Frontal cortex (tissue), 4 donors: ENCODE results near the gene KRTAP12-4. TPM values are rescaled to one million over a fixed set of nuclear protein-coding genes. Genes with fewer than 3 reads are reported as not detected.
"Not testable (repeated sequence)": the region's sequence is repeated elsewhere in the genome, so short reads cannot be mapped to it uniquely, and the experiment has no call there.

ENCODE experiments used
- DNase-seq, 2 donors: peaks; one replicate each; pipeline ENCODE4 v3.0.0; 2012; ENCODE audit warnings: low spot score in 2 of 2
- FAIRE-seq: peaks from 2 replicates; lab custom pipeline; 2012; peaks lifted over from hg19 to GRCh38; lab: Jason Lieb, UNC
- total RNA-seq: library from RNA; depleted of rRNA; stranded (reverse); fragments of >200 nt; gene quantifications from one replicate; pipeline ENCODE4 v1.2.3, GENCODE V29; 2014
- donor health status: control.
- donor health status: control.
- donor health status: control.

The KRTAP12-4 gene
- total RNA-seq, 1 donor from 2014 or later: not detected

DNA sequence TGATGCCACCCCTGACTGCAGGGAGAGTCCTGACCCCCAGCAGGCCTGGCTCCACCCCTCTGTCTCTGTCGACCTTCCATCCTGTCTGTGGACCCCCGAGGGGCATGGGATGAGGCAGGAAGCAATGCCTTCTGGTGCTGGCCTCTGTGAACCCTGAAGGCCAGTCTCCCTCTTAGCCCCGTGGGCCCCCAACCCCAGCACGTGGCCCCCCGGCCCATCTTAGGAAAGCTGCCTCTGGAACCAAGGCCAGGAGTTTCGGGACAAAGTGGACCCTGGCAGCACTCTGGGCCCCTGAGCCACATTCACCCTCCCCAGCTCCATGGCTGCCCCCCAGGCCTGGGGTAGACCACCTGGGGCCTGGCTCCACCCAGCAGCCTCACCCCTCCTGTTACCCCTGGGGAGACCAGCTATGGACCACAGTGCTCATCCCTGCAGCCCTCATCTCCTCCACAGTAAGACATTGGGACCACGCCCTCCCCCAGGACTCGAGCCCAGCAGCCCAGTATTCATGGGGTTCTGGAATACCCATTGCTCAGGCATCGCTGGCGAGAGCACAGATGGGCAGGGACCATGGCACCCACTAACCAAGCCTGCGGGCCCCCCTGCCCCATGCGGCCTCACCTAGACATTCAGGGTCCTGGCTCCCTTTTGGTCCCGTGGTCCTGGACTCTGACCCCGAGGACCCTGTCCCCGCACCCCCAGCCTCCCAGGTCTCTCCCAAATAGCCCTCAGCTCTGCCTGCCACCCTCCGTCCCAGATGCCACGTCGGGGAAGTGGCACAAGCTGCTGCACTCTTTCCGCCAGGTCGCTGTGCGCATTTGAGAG is 15.7 kb downstream of the KRTAP12-4 start:
- FAIRE-seq, DNase-seq: not testable (repeated sequence)

DNA sequence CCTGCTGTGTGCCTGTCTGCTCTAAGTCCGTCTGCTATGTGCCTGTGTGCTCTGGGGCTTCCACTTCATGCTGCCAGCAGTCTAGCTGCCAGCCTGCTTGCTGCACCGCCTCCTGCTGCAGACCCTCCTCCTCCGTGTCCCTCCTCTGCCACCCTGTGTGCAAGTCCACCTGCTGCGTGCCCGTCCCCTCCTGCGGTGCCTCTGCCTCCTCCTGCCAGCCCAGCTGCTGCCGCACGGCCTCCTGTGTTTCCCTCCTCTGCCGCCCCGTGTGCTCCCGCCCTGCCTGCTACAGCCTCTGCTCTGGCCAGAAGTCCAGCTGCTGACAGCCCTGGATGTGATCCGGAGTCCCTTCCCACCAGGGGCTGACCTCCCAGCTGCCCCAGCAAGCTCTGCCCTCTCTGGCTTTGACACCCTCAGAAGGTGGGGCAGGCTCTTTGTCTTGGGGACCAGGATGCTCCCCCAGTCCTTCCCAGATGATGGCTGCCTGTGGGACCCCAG is 16.6 kb downstream of the KRTAP12-4 start:
- not testable (repeated sequence) for DNase-seq, FAIRE-seq

DNA sequence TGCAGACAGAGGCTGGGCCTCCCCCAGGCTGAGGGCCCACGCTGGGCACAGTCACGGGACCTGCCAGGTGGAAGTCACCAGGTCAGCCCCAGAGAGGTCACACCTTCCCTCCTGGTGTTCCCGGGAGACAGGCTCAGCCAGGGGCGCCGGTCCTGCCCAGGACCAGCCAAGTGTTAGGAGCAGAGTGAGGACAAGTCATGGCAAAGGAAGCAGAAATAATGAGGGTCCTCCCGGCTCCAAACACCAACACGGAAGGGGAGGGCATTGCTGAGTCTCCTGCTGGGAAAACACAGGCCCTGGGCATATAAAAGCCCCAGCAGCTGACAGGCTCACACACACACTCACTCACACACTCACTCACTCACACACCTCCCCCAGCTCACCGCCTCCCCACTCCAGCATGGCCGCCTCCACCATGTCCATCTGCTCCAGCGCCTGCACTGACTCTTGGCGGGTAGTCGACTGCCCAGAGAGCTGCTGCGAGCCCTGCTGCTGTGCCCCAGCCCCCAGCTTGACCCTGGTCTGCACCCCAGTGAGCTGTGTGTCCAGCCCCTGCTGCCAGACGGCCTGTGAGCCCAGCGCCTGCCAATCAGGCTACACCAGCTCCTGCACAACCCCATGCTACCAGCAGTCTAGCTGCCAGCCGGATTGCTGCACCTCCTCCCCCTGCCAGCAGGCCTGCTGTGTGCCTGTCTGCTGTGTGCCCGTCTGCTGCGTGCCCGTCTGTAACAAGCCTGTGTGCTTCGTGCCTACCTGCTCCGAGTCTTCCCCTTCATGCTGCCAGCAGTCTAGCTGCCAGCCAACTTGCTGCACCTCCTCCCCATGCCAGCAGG is 17.2 kb downstream of the KRTAP12-4 start, which contains the start of gene KRTAP10-10:
KRTAP10-10 (plus strand) TSS at position 339 of the 833 bp plus-strand sequence; CDS start at position 401, 62 bp downstream.
- no peak for DNase-seq
- FAIRE-seq: no peak

DNA sequence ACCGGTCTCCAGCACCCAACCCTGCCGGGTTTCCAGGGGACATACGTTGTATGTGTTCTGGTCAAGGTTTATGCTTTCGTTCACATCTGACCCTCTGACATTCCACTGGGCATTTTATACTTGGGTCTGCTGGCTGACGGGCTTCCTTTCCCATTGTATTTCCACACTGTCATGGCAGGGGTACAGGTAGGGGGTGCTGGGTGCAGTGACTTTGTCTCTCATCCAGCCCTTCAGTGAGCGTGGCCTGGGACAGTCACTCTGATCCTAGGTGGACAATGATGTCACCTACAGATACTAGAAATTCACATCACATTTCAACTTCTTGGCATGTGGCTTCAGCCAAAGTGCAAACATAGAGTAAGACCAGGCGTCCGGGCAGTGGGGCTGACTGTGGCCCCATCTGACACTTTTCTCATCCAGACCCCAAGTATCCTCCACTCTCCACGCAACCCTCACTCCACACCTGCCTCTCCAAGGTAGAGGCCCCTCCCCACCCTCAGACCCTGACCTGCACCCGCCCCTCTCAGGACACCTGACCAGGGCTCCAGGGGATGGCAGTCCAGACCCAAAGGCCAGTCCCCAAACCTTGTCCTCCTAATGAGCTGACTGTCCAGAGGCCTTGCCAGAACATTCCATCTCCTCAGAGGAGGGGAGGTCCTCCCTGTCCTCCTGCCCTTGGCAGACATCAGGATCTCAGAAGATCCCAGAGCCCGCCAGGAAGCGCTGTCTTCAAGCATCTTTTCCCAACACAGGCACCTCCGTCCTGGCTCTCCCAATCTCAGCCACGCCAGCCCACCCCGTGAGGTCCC is 18.0 kb downstream of the KRTAP12-4 start:
- FAIRE-seq: no peak
- DNase-seq: no peak

DNA sequence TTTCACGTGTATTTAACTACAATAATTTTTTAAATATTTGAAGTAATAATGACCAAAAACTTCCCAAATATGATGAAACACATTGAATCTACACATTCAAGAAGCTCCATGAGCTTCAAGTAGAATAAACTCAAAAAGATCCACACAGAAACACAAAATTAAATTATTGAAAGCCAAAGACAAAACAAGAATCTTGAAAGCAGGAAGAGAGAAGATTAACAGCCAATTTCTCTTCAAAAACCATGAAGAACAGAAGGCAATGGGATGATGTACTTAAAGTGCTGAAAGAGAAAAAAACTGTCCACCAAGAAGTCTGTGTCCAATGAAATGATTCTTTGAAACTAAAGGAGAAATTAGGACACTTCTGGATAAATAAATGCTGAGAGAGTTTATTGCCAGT is 22.4 kb downstream of the KRTAP12-4 start:
- DNase-seq (no peak), FAIRE-seq (no peak)

DNA sequence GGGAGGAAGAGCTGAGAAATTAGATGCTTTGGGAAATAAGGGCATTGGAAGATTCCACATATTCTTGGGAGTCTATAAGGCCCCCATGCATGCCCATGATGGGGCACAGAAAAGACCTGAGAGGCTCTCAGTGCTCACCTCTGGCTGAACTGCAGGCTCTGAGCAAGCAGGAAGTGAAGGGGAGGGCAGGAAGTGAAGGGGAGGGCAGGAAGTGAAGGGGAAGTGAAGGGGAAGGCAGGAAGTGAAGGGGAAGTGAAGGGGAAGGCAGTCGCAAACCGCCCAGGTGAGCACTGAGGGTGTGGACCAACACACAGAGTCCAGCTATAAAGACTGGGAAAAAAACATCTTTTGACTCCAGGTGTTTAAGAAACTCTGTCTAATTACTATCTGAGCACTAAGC is 24.0 kb downstream of the KRTAP12-4 start:
- FAIRE-seq (no peak), DNase-seq (no peak)

DNA sequence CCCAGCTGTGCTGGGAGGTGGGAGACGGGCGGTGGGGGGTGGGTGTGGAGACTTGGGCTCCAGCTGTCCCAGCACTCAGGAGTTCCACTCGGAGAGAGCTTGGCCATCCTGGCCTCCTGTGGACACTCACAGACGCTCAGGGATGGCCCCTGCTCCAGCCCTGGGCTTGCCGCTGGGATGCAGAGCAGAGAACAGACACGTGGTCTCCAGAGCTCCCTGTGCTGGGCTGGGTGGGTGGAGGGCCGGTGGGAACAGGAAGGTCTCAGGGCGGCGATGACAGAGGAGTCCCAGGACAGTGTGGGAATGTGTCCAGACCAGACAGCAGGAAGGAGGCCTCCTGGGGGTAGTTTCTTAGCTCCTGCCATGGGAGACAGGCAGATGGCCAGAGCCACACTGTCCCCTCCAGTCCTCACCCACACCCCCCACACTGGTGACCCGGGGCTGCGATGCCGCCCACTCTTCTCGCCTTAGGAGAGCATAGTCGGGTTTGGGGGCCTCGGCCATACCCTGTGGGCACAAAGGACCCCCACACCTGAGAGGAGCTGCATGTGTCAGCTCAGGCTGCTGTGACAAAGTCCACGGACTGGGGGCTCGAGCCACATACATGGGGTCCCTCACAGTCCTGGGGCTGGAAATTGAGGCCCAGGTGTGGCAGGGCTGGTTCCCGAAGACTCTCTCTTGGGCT is 25.6 kb downstream of the KRTAP12-4 start:
- DNase-seq: no peak
- no peak for FAIRE-seq

DNA sequence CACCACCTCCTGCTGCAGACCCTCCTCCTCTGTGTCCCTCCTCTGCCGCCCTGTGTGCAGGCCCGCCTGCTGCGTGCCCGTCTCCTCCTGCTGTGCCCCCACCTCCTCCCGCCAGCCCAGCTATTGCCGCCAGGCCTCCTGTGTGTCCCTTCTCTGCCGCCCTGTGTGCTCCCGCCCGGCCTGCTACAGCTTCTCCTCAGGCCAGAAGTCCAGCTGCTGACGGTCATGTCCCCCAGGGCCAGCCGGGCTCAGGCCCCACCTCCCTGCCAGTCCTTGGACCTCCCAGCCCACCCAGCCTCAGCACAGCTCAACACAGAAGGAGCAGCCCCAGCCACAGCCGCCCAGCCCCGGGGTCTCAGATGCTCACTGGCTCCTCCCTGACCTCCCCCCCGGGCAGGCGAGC is 26.6 kb downstream of the KRTAP12-4 start:
- FAIRE-seq: not testable (repeated sequence)

DNA sequence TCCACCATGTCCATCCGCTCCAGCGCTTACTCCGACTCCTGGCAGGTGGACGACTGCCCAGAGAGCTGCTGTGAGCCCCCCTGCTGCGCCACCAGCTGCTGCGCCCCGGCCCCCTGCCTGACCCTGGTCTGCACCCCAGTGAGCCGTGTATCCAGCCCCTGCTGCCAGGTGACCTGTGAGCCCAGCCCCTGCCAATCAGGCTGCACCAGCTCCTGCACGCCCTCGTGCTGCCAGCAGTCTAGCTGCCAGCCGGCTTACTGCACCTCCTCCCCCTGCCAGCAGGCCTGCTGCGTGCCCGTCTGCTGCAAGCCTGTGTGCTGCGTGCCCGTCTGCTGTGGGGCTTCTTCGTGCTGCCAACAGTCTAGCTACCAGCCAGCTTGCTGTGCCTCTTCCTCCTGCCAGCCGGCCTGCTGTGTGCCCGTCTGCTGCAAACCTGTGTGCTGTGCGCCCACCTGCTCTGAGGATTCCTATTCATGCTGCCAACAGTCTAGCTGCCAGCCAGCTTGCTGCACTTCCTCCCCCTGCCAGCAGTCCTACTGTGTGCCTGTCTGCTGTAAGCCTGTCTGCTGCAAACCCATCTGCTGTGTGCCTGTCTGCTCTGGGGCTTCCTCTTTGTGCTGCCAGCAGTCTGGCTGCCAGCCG is 27.2 kb downstream of the KRTAP12-4 start:
- DNase-seq, FAIRE-seq: not testable (repeated sequence)

More for the DNA sequence above, 26.6 kb downstream of the KRTAP12-4 start:
- not testable (repeated sequence) for DNase-seq

DNA sequence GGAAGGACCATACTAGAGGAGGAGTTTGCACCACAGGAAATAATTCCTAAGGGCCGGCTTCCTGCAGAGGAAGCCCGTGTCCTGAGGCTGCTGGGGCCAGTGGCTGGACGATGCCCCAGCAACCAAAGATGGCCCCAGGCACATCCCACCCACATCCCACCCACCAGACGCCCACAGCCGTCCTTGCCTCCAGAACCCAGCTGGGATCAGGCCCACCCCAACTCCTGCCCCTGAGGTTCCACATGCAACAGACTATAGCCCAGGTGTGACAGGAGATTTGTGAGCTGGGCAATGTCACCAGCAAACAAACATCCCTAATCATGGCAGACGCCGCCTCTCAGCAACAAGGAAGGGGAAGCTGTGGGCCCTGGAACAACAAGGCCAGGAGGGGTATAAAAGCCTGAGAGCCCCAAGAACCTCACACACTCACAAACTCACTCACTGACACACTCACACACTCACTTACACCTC is 27.8 kb downstream of the KRTAP12-4 start, which contains the start of gene KRTAP10-9:
KRTAP10-9 (plus strand) TSS at position 421 of the 471 bp plus-strand sequence. CDS start 79 bp downstream, outside the sequence.
- DNase-seq (no peak), FAIRE-seq (no peak)

DNA sequence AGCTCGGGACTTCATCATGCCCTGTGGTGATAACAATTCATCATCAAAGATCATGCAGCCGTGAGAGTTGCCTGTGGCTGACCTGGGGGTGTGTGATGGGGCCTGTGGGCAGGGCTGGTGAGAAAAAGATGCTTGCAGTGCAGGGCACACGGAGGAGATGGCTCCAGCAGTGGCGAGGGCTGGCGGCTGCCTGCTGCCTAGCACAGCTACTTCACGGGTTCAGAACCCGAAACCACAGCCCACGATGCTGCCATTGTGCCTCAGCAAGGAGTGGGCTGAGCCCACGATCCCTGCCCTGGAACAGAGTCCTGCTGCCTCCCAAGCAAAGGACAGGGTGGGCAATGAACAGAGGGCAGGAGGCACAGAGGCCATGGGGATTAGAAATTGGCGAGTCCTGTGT is 28.2 kb downstream of the KRTAP12-4 start:
- no peak for FAIRE-seq

DNA sequence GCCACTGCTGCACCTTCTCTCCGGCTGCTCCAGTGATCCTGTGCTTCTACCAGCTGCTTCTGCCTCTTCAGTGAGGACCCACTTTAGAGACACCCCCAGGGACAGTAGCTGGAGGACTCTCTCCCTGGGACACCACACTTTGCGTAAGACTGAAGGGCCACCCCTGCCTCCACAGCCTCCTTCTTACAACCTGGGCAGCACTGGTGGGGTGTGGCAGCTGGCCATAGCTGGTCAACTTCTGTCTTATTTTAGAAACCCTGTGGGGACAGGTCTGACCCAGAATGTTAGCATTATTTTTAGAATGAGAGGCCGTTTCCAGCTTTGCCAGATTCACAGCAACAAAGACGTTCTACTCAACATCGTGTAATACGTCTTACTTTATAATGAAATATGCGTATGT is 28.7 kb downstream of the KRTAP12-4 start:
- FAIRE-seq (no peak), DNase-seq (no peak)

More for the DNA sequence above, 28.2 kb downstream of the KRTAP12-4 start:
- no peak for DNase-seq

DNA sequence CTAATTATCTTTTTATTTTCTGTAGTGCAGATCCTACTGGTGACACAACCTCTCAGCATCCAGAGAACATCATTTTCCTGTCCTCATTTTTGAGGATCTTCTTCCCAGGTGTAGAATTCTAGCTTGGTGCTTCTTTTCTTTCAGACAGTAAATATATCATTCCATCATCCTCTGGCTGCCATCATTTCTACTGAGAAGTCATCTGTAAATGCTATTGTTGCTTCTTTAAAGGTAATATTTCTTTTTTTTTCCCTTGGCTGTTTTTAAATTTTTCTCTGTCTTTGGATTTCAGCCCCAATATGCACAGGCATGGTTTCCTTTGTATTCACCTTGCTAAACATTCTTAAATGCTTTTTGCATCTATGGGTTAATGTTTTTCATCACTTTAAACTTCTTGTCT is 30.9 kb downstream of the KRTAP12-4 start:
- FAIRE-seq: no peak
- no peak for DNase-seq

DNA sequence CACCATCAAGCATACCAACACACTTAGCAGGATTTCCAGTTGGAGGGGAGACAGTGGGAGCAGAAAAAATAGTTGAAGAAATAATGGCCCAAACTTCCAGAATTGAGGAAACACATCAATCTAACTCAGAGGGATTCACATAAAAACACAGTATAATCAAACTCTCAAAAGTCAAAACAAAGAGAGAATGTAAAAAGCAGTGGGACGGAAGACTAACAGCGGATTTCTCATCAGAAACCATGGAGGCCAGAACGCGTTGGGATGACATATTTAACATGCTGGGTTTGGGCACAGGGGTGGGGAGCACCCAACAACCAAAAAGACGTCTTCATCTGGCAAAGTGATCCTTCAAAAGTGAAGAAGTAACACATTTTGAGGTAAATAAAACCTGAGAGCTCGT is 34.6 kb downstream of the KRTAP12-4 start:
- DNase-seq (no peak), FAIRE-seq (no peak)

DNA sequence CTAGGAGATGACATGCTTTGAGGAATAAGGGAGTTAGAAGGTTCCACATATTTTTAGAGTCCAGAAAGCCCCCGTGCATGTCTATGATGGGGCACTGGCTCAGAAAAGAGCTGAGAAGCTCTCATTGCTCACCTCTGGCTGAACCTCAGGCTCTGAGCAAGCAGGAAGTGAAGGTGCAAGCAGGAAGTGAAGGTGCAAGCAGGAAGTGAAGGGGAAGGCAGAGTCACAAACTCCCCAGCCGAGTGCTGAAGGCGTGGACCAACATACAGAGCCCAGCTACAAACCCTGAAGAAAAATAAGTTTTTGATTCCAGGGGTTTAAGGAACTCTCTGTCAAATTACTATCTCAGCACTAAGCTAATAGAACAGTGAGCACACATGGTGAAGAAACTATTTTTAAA is 35.5 kb downstream of the KRTAP12-4 start:
- DNase-seq (no peak), FAIRE-seq (no peak)

DNA sequence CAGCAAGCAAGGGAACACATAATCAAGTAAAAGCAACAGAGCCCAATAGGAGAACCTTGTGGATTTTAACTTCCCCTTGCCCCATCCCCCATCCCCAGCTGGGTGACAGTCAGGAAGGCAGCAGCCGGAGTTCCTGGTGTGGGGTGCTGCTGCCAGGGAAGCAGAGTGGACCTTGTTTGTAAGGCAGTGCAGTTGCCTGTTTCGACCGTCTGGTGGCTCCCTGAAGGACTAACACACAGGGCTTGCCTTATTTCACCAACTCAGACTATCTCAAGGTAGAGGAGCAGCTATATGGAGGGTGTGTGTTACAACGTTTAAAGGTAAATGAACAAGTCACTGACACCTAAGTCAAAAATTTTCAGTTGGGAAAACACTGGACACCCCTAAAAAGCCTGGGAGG is 36.0 kb downstream of the KRTAP12-4 start:
- DNase-seq: no peak
- FAIRE-seq: no peak

DNA sequence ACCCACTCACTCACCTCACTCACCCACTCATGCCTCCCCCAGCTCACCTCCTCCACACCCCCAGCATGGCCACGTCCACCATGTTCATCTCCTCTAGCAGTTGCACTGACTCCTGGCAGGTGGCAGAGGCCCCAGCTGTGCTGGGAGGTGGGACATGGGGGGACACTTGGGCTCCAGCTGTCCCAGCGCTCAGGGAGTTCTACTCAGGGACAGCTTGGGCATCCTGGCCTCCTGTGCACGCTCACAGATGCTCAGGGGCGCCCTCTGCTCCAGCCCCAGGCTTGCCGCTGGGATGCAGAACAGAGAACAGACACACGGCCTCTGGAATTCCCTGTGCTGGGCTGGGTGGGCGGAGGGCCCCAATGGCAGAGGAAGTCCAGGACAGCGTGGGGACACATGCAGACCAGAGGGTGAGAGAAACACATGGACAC is 37.4 kb downstream of the KRTAP12-4 start:
- no peak for DNase-seq
- FAIRE-seq: no peak

DNA sequence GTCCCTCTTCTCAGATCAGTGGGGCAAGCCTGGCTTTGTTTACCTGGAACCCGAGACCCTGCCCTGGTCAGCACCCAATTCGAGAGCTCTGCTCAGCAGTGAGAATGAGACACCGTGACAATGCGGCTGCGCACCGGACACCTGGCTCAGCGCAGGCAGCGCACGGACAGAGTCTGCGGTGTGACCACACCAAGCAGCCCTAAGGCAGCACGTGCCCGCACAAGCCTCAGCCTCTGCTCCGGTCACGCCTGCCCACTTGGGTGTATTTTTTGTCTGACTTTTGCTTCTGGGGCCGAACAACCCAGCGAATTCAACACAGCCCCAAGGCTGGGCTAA is 37.9 kb downstream of the KRTAP12-4 start:
- FAIRE-seq: no peak
- DNase-seq: no peak
